Body of pancreas (tissue), 4 donors: ENCODE measurements around the gene GOLGA6A. TPM values are rescaled to one million over a fixed set of nuclear protein-coding genes. Genes with fewer than 3 reads are reported as not detected.

Experiments
- ATAC-seq: fragments of 150-250 bp; one replicate; pipeline ENCODE4 v1.9.1; 2016
- DNase-seq, 4 donors: peaks; one replicate each; pipeline ENCODE4 v3.0.0-alpha.2; 2019
- H3K27ac ChIP-seq, 4 donors: fragments of 200-600 bp; sonication (generic); 1 replicate in 3 of 4; 2 replicates in 1 of 4; pipeline versions ENCODE4 v1.5.1 to v1.6.1; 2016 to 2019; ENCODE audit warnings: mild to moderate bottlenecking in 1 of 4, mixed read lengths in 1 of 4, moderate library complexity in 1 of 4
- H3K27me3 ChIP-seq, 2 donors: fragments of 200-600 bp; sonication (generic); one replicate each; pipeline ENCODE4 v1.6.0; 2016; ENCODE audit warnings: mild to moderate bottlenecking in 1 of 2
- H3K36me3 ChIP-seq, 2 donors: fragments of 200-600 bp; sonication (generic); replicated peaks in 1 of 2; 2 replicates each; pipeline ENCODE4 v1.5.1; 2016; ENCODE audit warnings: low read depth in 2 of 2; ENCODE audit not compliant: insufficient read depth in 1 of 2
- H3K4me1 ChIP-seq: fragments of 200-600 bp; sonication (generic); one replicate; pipeline ENCODE4 v1.6.0; 2016
- H3K4me3 ChIP-seq, 2 donors: fragments of 200-600 bp; sonication (generic); 1 replicate in 1 of 2; 2 replicates in 1 of 2; pipeline ENCODE4 v1.5.1; 2016 to 2019
- H3K9me3 ChIP-seq, 3 donors: fragments of 200-600 bp; sonication (generic); 1 replicate in 2 of 3; 2 replicates in 1 of 3; pipeline ENCODE4 v1.5.1; 2016
- CTCF ChIP-seq, 7 experiments: fragments of 450-650 bp in 4 of 7; fragments of 200-600 bp in 3 of 7; sonication (generic) in 3 of 7; IDR thresholded peaks; one replicate each; pipeline ENCODE4 v1.5.1; 2016 to 2019; ENCODE audit warnings: antibody characterized with exemption in 7 of 7
- POLR2A ChIP-seq, 3 donors: fragments of 450-650 bp; IDR thresholded peaks; one replicate each; pipeline ENCODE4 v1.6.1; 2016; ENCODE audit warnings: antibody characterized with exemption in 3 of 3, mild to moderate bottlenecking in 2 of 3
- WGBS, 2 donors: methylation state at CpG; one replicate each; pipeline ENCODE4 v1.1.5; 2017; 5-methylcytosine and 5-hydroxymethylcytosine counted together
- intact Hi-C: fragments of 100-400 bp; cut with DNase I; formaldehyde crosslinking; loops from one replicate; pipeline ENCODE4 v1.15.1; 2023
- total RNA-seq, 2 donors: library from RNA; depleted of rRNA; stranded (reverse); fragments of >200 nt; gene quantifications; one replicate each; pipeline ENCODE4 v1.1.0, GENCODE V29; 2016

GOLGA6A gene
- total RNA-seq, 2 donors from 2014 or later = not detected

- H3K27ac ChIP-seq = no peak overlapping the region
- no peaks in the 10 kb centered on the region for H3K9me3 ChIP-seq
- no peak for DNase-seq
- H3K4me3 ChIP-seq = no peak overlapping the region
- no peaks in the 10 kb centered on the region for H3K27me3 ChIP-seq
- intact Hi-C loops = no loop called here
- no peak for ATAC-seq
- WGBS, 2 donors = 59 to 74% methylated on average over 7 of the region's 7 CpGs
- H3K4me1 ChIP-seq = peaks cover 5% of the 10 kb centered on the region
- H3K36me3 ChIP-seq = no peaks in the 10 kb centered on the region
- no peak for TF ChIP-seq POLR2A (IDR thresholded peaks at IDR 0.05)
- TF ChIP-seq CTCF (IDR thresholded peaks at IDR 0.05) = no peak
These were observed 36.1 kb downstream of the GOLGA6A start for GRCh38 chr15:74046275-74046674.

DNA sequence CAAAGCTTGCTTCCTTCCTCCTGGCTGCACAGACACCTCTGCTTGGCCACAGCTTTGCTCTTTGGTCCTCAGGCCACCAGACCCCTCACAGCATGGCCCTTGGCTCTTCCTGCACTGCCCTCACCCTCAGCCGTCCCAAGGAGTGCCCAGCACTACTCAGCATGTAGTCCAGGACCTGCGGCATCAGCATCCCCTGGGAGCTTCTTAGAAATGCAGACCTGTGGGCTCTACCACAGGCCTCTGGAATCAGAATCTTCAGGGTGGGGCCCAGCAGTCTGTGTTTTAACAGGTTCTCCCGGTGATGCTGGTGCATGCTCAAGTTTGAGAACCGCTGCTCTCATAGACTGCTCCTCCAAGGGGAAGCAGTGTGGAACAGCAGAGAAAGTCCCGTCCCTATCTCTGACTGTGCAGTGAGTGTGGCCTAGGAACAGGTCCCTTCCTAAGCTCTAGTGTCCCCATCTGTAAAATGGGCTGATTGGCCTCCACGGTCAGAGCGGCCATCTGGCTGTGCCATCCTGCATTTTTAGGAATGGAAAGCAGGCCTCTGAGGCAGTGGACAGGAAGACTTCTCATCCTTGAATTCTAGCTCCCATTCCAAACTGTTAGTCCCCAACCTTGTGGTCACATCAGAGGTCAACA is 36.6 kb downstream of the GOLGA6A start:
- intact Hi-C loops = no loop called here
- 81 to 82% methylated on average over 5 to 7 of the region's 7 CpGs for WGBS, 2 donors
- H3K27ac ChIP-seq = no peak overlapping the region
- DNase-seq (no peak), ATAC-seq (no peak)
- peaks cover 2% of the 10 kb centered on the region for H3K4me1 ChIP-seq
- no peak overlapping the region for H3K4me3 ChIP-seq
- no peak for TF ChIP-seq CTCF (IDR thresholded peaks at IDR 0.05)
- TF ChIP-seq POLR2A (IDR thresholded peaks at IDR 0.05) = no peak
- H3K36me3 ChIP-seq = no peaks in the 10 kb centered on the region
- H3K9me3 ChIP-seq = no peaks in the 10 kb centered on the region
- no peaks in the 10 kb centered on the region for H3K27me3 ChIP-seq

GRCh38 chr15:74045184-74045583 is 37.2 kb downstream of the GOLGA6A start:
- TF ChIP-seq CTCF (IDR thresholded peaks at IDR 0.05) = no peak
- H3K9me3 ChIP-seq = no peaks in the 10 kb centered on the region
- ATAC-seq (no peak), DNase-seq (no peak)
- H3K36me3 ChIP-seq = no peaks in the 10 kb centered on the region
- H3K27ac ChIP-seq = peak overlapping the region in 1 of 4 donors; percentile 17
- no peaks in the 10 kb centered on the region for H3K4me1 ChIP-seq
- H3K4me3 ChIP-seq = no peak overlapping the region
- H3K27me3 ChIP-seq = no peaks in the 10 kb centered on the region
- intact Hi-C loops = no loop called here

DNA sequence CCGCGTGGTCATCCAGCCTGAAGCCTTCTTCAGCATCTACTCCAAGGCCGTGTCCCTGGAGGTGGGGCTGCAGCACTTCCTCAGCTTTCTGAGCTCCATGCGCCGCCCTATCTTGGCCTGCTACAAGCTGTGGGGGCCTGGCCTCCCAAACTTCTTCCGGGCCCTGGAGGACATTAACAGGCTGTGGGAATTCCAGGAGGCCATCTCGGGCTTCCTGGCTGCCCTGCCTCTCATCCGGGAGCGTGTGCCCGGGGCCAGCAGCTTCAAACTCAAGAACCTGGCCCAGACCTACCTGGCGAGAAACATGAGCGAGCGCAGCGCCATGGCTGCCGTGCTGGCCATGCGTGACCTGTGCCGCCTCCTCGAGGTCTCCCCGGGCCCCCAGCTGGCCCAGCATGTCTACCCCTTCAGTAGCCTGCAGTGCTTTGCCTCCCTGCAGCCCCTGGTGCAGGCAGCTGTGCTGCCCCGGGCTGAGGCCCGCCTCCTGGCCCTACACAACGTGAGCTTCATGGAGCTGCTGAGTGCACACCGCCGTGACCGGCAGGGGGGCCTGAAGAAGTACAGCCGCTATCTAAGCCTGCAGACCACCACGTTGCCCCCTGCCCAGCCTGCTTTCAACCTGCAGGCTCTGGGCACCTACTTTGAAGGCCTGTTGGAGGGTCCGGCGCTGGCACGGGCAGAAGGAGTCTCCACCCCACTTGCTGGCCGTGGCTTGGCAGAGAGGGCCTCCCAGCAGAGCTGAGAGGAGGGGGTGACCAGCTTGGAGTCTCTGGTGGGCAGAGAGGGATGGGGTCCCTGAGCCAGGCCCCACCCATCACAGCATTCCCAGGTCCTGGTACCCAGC is 37.9 kb downstream of the GOLGA6A start:
- ATAC-seq (no peak), DNase-seq (peak in 3 of 4 donors; percentile 29 to 37 (median 36))
- intact Hi-C loops = no loop called here
- H3K27ac ChIP-seq = peak overlapping the region in 1 of 4 donors; percentile 17
- TF ChIP-seq CTCF (IDR thresholded peaks at IDR 0.05) = no peak
- TF ChIP-seq POLR2A (IDR thresholded peaks at IDR 0.05) = no peak
- no peak overlapping the region for H3K4me3 ChIP-seq
- no peaks in the 10 kb centered on the region for H3K4me1 ChIP-seq
- H3K9me3 ChIP-seq = no peaks in the 10 kb centered on the region
- H3K27me3 ChIP-seq = no peaks in the 10 kb centered on the region
- 76 to 84% methylated on average over 9 to 27 of the region's 31 CpGs for WGBS, 2 donors
- H3K36me3 ChIP-seq = no peaks in the 10 kb centered on the region
